HFFc6 (cell line): Measurements from ENCODE around the gene PTPRN2. TPM values are rescaled to one million over a fixed set of nuclear protein-coding genes. Genes with fewer than 3 reads are reported as not detected.

Experiments used
- DNase-seq: peaks from one replicate; pipeline ENCODE4 v3.0.0-alpha.2; 2018
- H3K27ac Mint-ChIP-seq: 2 replicates; pipeline ENCODE4 v1.8.0; 2020; ENCODE audit warnings: mild to moderate bottlenecking, mixed read lengths
- H3K27me3 Mint-ChIP-seq: 2 replicates; pipeline ENCODE4 v1.8.0; 2021; ENCODE audit warnings: mild to moderate bottlenecking, moderate library complexity, mixed read lengths; ENCODE audit not compliant: insufficient read depth
- H3K36me3 Mint-ChIP-seq: 2 replicates; pipeline ENCODE4 v1.8.0; 2021; ENCODE audit warnings: low read depth, mixed read lengths
- H3K4me1 Mint-ChIP-seq: 2 replicates; pipeline ENCODE4 v1.8.0; 2020; ENCODE audit warnings: low read depth, mixed read lengths
- H3K4me3 Mint-ChIP-seq: 2 replicates; pipeline ENCODE4 v1.8.0; 2020; ENCODE audit warnings: mild to moderate bottlenecking, moderate library complexity, mixed read lengths
- H3K9me3 Mint-ChIP-seq: 2 replicates; pipeline ENCODE4 v1.8.0; 2020; ENCODE audit warnings: mild to moderate bottlenecking, mixed read lengths
- CTCF ChIP-seq: fragments of 200-600 bp; sonication (generic); IDR thresholded peaks from 2 replicates; pipeline ENCODE4 v1.5.0; 2021; ENCODE audit warnings: antibody characterized with exemption, mild to moderate bottlenecking
- total RNA-seq, 6 experiments: library from RNA; stranded (reverse); fragmentation: NEBNext Ultra II Directional; extraction: Animal tissue kit (Norgen Biotek cat#: 25700); gene quantifications; 2 replicates in 1 of 6; 3 replicates in 5 of 6; pipeline ENCODE4 v1.2.3, GENCODE V29; 2021

The PTPRN2 gene
- total RNA-seq, 6 experiments from 2014 or later: 0.05 to 0.27 (median 0.23) TPM

GRCh38 chr7:157841773-157842370 lies 745.8 kb downstream of the PTPRN2 start:
- Mint-ChIP-seq H3K4me1 (no peaks in the 10 kb centered on the region), H3K9me3 (peaks cover 46% of the 10 kb centered on the region), H3K36me3 (peaks cover 4% of the 10 kb centered on the region; the same call in 1 of the 2 replicates), H3K27me3 (peaks cover 4% of the 10 kb centered on the region; the same call in 1 of the 2 replicates), H3K27ac (no peak overlapping the region), H3K4me3 (no peak overlapping the region)
- DNase-seq: no peak
- TF ChIP-seq CTCF: no peak

GRCh38 chr7:157840914-157841772 lies 746.5 kb downstream of the PTPRN2 start:
- Mint-ChIP-seq H3K4me3 (no peak overlapping the region), H3K27me3 (peaks cover 4% of the 10 kb centered on the region; the same call in 1 of the 2 replicates), H3K27ac (no peak overlapping the region), H3K9me3 (peaks cover 46% of the 10 kb centered on the region), H3K36me3 (peaks cover 4% of the 10 kb centered on the region; the same call in 1 of the 2 replicates), H3K4me1 (no peaks in the 10 kb centered on the region)
- no peak for TF ChIP-seq CTCF
- no peak for DNase-seq

- TF ChIP-seq CTCF: no peak
Observed at GRCh38 chr7:157840174-157840913, 747.3 kb downstream of the PTPRN2 start.

GRCh38 chr7:157839672-157840167 lies 747.9 kb downstream of the PTPRN2 start:
- H3K27me3 Mint-ChIP-seq: peaks cover 2% of the 10 kb centered on the region; the same call in 1 of the 2 replicates

More at GRCh38 chr7:157840174-157840913, 747.3 kb downstream of the PTPRN2 start:
- Mint-ChIP-seq H3K27me3 (peaks cover 4% of the 10 kb centered on the region; the same call in 1 of the 2 replicates), H3K4me3 (no peak overlapping the region), H3K36me3 (peaks cover 4% of the 10 kb centered on the region; the same call in 1 of the 2 replicates), H3K27ac (no peak overlapping the region), H3K4me1 (no peaks in the 10 kb centered on the region), H3K9me3 (peaks cover 50% of the 10 kb centered on the region)
- no peak for DNase-seq

More at GRCh38 chr7:157839672-157840167, 747.9 kb downstream of the PTPRN2 start:
- DNase-seq: no peak
- H3K4me3 Mint-ChIP-seq: no peak overlapping the region
- H3K4me1 Mint-ChIP-seq: no peaks in the 10 kb centered on the region
- peaks cover 50% of the 10 kb centered on the region for H3K9me3 Mint-ChIP-seq
- H3K36me3 Mint-ChIP-seq: peaks cover under 1% of the 10 kb centered on the region; the same call in 1 of the 2 replicates
- TF ChIP-seq CTCF: no peak
- H3K27ac Mint-ChIP-seq: no peak overlapping the region
